Tibial artery (tissue), 4 donors: ENCODE data around the gene GRWD1.

ENCODE experiments used
- DNase-seq, 2 donors: peaks; one replicate each; pipeline ENCODE4 v3.0.0-alpha.2; 2019
- H3K27ac ChIP-seq, 2 donors: fragments of 200-600 bp; sonication (generic) in 1 of 2; 1 replicate in 1 of 2; 2 replicates in 1 of 2; pipeline ENCODE4 v1.5.1; 2018 to 2019; ENCODE audit warnings: mild to moderate bottlenecking in 1 of 2
- H3K27me3 ChIP-seq, 2 donors: fragments of 200-600 bp; sonication (generic) in 1 of 2; one replicate each; pipeline versions ENCODE4 v1.5.1 to v1.6.0; 2016 to 2019
- H3K36me3 ChIP-seq, 3 donors: fragments of 200-600 bp; sonication (generic) in 2 of 3; one replicate each; pipeline ENCODE4 v1.5.1; 2016 to 2019; ENCODE audit warnings: mild to moderate bottlenecking in 2 of 3
- H3K4me1 ChIP-seq, 4 donors: fragments of 200-600 bp; sonication (generic) in 2 of 4; 1 replicate in 3 of 4; 2 replicates in 1 of 4; pipeline ENCODE4 v1.5.1; 2016 to 2019
- H3K4me3 ChIP-seq, 2 donors: fragments of 200-600 bp; sonication (generic) in 1 of 2; 1 replicate in 1 of 2; 2 replicates in 1 of 2; pipeline ENCODE4 v1.5.1; 2018 to 2019; ENCODE audit warnings: mild to moderate bottlenecking in 2 of 2
- H3K9me3 ChIP-seq, 3 donors: fragments of 200-600 bp; sonication (generic) in 1 of 3; one replicate each; pipeline ENCODE4 v1.5.1; 2016 to 2019
- CTCF ChIP-seq, 2 experiments: fragments of 200-600 bp in 1 of 2; fragments of 450-650 bp in 1 of 2; IDR thresholded peaks; one replicate each; pipeline ENCODE4 v1.5.1; 2017 to 2019; ENCODE audit warnings: antibody characterized with exemption in 2 of 2, mild to moderate bottlenecking in 1 of 2, moderate library complexity in 1 of 2
- intact Hi-C: fragments of 100-400 bp; cut with DNase I; formaldehyde crosslinking; loops from one replicate; pipeline ENCODE4 v1.15.0; 2023; ENCODE audit warnings: low total_unique reads

The GRWD1 gene

GRCh38 chr19:48478339-48479256 lies 32.8 kb downstream of the GRWD1 start:
- Histone ChIP-seq H3K27me3 (no peaks in the 10 kb centered on the region), H3K4me1 (peaks cover 0 to 19% (median 17%) of the 10 kb centered on the region in 4 donors), H3K9me3 (no peaks in the 10 kb centered on the region), H3K27ac (no peak overlapping the region), H3K4me3 (no peak overlapping the region), H3K36me3 (peaks cover 24 to 58% (median 52%) of the 10 kb centered on the region in 3 donors)
- no peak for TF ChIP-seq CTCF (IDR thresholded peaks at IDR 0.05)
- no peak for DNase-seq
- intact Hi-C loops, result no loop called here

GRCh38 chr19:48479686-48480085 lies 33.9 kb downstream of the GRWD1 start:
- H3K36me3 ChIP-seq, result peaks cover 13 to 47% (median 41%) of the 10 kb centered on the region in 3 donors
- peak overlapping the region in 1 of 2 donors; percentile 78 for H3K4me3 ChIP-seq
- TF ChIP-seq CTCF (IDR thresholded peaks at IDR 0.05), result no peak
- peak overlapping the region; percentile 94 to 96 for H3K27ac ChIP-seq
- intact Hi-C loops, result no loop called here
- H3K4me1 ChIP-seq, result peaks cover 0 to 19% (median 17%) of the 10 kb centered on the region in 4 donors
- no peaks in the 10 kb centered on the region for H3K9me3 ChIP-seq
- no peak for DNase-seq
- H3K27me3 ChIP-seq, result no peaks in the 10 kb centered on the region

GRCh38 chr19:48480183-48480557 lies 34.4 kb downstream of the GRWD1 start:
- Histone ChIP-seq H3K27ac (peak overlapping the region; percentile 94 to 96), H3K4me1 (peaks cover 0 to 19% (median 15%) of the 10 kb centered on the region in 4 donors), H3K36me3 (peaks cover 8 to 42% (median 36%) of the 10 kb centered on the region in 3 donors), H3K27me3 (peaks cover 0 to 2% of the 10 kb centered on the region in 2 donors), H3K9me3 (no peaks in the 10 kb centered on the region), H3K4me3 (peak overlapping the region; percentile 60 to 78)
- no peak for TF ChIP-seq CTCF (IDR thresholded peaks at IDR 0.05)
- DNase-seq, result peak; percentile 69 to 87
- intact Hi-C loops, result no loop called here

- peak in 1 of 2 experiments; percentile 22 for TF ChIP-seq CTCF (IDR thresholded peaks at IDR 0.05)
- peaks cover 1 to 35% (median 29%) of the 10 kb centered on the region in 3 donors for H3K36me3 ChIP-seq
- DNase-seq, result peak in 1 of 2 donors; percentile 53
- H3K9me3 ChIP-seq, result no peaks in the 10 kb centered on the region
- peaks cover 0 to 4% of the 10 kb centered on the region in 2 donors for H3K27me3 ChIP-seq
- peak overlapping the region; percentile 94 to 96 for H3K27ac ChIP-seq
- intact Hi-C loops, result no loop called here
- H3K4me1 ChIP-seq, result peaks cover 0 to 19% (median 15%) of the 10 kb centered on the region in 4 donors
- peak overlapping the region; percentile 60 to 78 for H3K4me3 ChIP-seq
These were observed 35.0 kb downstream of the GRWD1 start for GRCh38 chr19:48480558-48481500.

- peaks cover 0 to 4% of the 10 kb centered on the region in 2 donors for H3K27me3 ChIP-seq
- peaks cover 0 to 23% (median 17%) of the 10 kb centered on the region in 3 donors for H3K36me3 ChIP-seq
- peak overlapping the region in 1 of 2 donors; percentile 96 for H3K27ac ChIP-seq
- no peak for TF ChIP-seq CTCF (IDR thresholded peaks at IDR 0.05)
- no peak for DNase-seq
- H3K9me3 ChIP-seq, result no peaks in the 10 kb centered on the region
- intact Hi-C loops, result no loop called here
- no peak overlapping the region for H3K4me3 ChIP-seq
- H3K4me1 ChIP-seq, result peaks cover 0 to 19% (median 15%) of the 10 kb centered on the region in 4 donors
These were observed 36.3 kb downstream of the GRWD1 start for GRCh38 chr19:48481846-48482639.
